ENCODE measurements around the gene DLGAP1.

DNA sequence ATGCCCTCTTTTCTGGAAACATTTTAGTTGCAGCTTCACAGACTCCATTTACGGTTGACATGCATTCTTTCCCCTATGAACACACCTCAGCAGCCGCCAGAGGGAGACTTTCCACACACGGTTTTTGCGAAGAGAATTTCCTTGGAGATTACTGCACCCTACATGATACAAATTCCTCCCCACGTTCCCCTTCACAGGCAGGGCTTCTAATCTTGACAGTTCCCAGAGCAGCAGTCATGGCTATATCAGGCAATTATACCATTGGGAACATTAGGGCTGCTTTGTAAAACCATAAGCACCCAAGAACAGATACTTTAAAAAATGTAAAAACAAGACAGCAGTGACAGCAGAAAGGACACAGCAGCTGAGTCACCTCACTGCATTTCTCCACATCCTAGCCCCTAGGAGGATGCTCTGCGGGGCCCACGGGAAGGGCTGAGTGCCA is 751.4 kb downstream of the DLGAP1 start:
- TF ChIP-seq, protein P1, sequence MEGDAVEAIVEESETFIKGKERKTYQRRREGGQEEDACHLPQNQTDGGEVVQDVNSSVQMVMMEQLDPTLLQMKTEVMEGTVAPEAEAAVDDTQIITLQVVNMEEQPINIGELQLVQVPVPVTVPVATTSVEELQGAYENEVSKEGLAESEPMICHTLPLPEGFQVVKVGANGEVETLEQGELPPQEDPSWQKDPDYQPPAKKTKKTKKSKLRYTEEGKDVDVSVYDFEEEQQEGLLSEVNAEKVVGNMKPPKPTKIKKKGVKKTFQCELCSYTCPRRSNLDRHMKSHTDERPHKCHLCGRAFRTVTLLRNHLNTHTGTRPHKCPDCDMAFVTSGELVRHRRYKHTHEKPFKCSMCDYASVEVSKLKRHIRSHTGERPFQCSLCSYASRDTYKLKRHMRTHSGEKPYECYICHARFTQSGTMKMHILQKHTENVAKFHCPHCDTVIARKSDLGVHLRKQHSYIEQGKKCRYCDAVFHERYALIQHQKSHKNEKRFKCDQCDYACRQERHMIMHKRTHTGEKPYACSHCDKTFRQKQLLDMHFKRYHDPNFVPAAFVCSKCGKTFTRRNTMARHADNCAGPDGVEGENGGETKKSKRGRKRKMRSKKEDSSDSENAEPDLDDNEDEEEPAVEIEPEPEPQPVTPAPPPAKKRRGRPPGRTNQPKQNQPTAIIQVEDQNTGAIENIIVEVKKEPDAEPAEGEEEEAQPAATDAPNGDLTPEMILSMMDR (IDR thresholded peaks at IDR 0.05; ENCODE audit: low read length) = peak; percentile 63
- no peak for TF ChIP-seq EZH2 (IDR thresholded peaks at IDR 0.05; ENCODE audit: borderline replicate concordance, low read length)

Measured in OCI-LY1 (cell line).